ENCODE data around the gene KL. TPM values are rescaled to one million over a fixed set of nuclear protein-coding genes. Genes with fewer than 3 reads are reported as not detected.

Gene KL
- total RNA-seq, 1 experiment from 2014 or later, result not detected

DNA sequence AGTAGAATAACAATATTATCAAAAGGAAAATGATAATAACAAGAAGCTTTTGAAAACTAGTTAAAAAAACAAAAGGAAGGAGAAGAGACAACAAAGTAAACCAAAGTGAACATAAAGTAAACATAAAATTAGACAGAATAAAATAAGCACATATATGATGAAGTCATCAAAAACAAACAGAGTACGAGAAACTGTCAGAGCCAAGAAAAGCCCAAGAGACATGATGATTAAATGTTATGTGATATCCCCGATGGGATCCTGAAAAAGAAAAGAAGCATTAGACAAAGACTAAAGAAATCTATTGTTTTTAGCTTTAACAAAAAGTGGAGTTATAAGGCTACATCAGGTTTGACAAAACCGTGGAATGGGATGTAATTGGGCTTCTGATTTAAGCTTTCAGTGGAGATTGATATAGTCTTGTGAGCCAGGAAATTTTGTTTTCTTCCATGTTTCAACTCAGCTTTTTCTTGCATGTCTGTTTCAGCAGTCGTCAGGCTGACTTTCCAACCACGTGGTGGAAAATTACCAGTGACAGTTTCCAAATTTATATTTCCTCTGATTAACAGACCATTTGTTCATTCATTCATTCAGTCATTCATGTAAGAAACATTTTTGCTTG is 64.9 kb downstream of the KL start:
- no peak for DNase-seq (ENCODE audit: low spot score)

GRCh38 chr13:33081666-33082065 is 65.4 kb downstream of the KL start:
- DNase-seq (ENCODE audit: low spot score), result no peak

- DNase-seq (ENCODE audit: low spot score), result no peak
These were observed 66.8 kb downstream of the KL start for GRCh38 chr13:33083054-33083453.

DNA sequence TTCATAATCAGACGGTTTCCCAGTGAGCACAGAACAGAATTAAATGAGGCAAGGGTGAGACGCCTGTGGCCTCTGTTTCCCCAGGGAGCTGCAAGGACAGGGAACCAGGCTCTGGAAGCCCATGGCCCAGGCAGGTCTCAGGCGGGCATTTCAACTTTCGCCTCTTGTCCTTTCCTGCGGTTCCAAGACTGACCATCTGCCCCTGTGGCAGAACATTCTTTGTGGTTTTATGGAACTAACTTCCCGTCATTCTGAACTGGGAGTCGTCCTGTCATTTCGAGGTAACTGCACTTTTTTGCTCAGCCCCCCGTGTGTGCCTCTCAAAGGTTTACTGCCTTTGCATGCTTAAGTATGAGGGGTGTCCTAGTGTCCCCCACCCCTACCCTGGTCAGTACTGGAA is 70.9 kb downstream of the KL start:
- DNase-seq (ENCODE audit: low spot score), result peak; percentile 9

GRCh38 chr13:33087790-33088189 is 71.6 kb downstream of the KL start:
- no peak for DNase-seq (ENCODE audit: low spot score)

DNA sequence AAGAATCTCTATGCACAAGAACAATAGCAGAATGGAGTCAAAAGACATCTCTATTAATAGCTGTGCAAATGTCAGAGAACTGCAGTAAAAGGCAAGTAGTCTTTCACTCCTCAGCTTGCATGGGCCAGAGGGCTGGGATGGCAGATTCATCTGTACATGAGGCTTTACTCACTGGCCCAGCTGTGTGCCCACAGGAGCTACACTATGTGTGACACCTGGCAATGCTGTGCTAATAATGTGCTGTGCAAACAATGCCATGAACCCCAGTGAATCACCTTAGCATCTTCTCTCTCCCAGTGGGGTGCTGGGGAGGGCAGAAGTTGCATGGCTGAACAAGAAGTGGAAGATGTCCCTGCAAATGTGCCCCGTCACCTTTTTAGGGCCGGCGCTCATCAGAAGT is 73.1 kb downstream of the KL start:
- DNase-seq (ENCODE audit: low spot score), result no peak

GRCh38 chr13:33090755-33091414 is 74.7 kb downstream of the KL start:
- DNase-seq (ENCODE audit: low spot score), result no peak

DNA sequence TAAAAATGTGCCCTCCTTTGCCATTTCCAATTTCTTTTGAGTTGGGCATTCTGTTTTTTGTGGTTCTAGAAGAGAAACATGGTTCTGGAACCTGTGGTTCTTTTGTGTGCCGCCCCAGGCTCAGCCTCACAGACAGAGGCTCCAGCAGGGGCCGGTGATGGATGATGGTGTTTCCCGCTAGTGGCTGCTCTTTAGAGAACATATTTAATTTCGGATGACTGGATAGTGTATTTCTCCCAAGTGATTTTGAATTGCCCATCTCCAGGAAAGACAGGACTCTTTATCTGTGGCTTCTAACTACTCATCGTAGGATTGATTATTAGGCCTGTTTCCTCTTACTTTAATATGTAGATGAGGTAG is 75.2 kb downstream of the KL start:
- no peak for DNase-seq (ENCODE audit: low spot score)

GRCh38 chr13:33092073-33092987 is 76.1 kb downstream of the KL start:
- DNase-seq (ENCODE audit: low spot score), result no peak

GRCh38 chr13:33096886-33097605 is 80.8 kb downstream of the KL start:
- DNase-seq (ENCODE audit: low spot score), result no peak

GRCh38 chr13:33099860-33100259 is 83.6 kb downstream of the KL start:
- DNase-seq (ENCODE audit: low spot score), result no peak

- no peak for DNase-seq (ENCODE audit: low spot score)
These were observed 84.7 kb downstream of the KL start for GRCh38 chr13:33100886-33101285.

DNA sequence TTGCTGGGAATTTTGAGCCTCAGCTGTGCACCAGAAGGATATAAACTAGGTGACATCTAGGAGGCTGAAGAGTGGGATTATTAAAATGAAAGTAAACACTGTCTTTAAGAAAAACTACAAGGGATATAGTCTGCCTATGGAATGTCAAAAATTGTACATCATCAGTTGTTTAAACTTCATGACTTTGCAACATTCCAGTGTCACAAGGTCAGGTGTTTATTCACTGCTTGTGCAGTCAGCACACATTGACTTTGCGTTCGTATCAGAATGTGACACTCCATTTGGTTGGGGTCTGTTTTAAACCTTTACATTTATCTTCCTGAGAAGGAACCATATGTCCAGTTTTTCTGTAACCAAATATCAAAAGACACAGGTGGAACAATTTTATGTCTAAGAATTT is 85.6 kb downstream of the KL start:
- no peak for DNase-seq (ENCODE audit: low spot score)

DNA sequence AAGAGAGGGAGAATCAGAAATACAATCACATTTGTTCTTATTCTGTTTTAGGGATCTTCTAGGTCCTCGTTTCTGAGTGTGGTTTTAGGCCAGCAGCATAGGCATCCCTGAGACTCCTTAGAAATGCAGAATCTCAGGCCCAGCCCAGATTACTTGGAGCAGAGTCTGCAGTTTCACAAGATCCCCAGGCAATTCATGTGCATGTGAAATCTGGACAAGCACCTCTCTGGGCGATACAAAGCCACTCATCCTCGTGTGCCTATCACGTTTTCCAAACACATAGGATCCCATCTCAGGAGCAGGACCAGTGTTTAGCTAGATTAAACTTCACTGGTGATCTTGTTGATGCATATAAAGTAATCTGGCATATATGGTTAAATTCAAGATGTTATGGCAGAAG is 87.2 kb downstream of the KL start:
- DNase-seq (ENCODE audit: low spot score), result no peak

DNA sequence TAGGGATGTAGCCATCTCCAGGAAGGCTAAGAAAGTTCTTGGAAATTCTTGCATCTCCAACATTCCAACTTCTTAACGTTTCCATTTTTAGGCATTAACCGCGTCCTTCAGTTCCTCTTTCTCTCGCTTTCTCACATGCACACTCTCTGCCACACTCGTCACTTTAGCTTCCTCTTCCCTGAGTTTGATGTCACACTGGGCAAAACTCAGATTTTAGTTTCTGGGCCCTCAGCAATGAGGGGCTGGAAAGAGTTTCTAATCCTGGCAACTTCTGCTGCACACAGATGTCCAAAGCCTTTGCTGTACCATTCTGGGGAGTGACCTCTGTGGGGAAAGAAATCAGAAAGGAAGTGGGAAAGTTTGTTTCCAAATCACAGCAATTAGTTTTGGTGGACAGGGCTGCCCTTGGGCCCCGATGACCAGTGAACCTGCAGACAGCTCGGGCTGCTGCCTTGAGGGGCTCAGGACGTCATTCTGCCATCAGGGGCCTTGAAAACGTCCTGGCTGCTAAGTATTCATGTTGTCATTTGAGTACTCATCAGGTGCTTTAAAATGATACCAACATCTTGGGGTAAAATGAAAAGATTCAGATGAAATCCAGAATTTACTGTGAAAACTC is 89.3 kb downstream of the KL start:
- no peak for DNase-seq (ENCODE audit: low spot score)

DNA sequence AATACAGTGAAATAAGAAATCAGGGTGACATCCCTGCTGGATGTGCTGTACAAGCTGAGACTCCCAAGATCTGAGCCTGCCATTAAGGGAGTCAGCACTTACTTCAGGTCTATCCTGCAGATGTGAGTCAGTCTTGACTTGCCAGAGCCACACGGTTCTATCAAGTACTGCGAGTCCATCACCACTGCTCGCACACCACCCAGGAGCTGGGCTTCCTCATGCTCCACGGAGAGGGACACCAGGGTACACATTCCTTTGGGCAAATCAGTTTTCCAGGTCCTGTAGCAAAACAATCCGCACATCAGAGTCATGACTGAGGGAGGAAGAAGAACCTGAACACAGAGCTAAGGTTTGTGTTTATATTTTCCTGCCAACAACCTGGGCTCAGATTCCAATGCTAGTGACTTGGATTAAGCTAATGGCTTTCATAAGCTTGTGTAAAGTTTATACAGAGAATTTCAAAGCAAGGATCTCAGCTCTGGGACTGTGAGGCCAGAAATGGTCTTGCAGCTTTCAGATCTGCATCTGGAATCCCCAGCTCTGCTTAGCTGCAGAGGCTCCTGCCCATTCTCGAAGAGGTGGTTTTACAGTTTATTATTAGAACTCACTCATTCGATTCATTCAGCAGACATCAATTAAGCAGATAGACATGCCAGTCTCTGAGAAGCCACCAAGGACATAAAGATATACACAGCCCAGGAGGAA is 90.6 kb downstream of the KL start:
- no peak for DNase-seq (ENCODE audit: low spot score)

GRCh38 chr13:33107361-33107760 is 91.1 kb downstream of the KL start:
- DNase-seq (ENCODE audit: low spot score), result no peak

DNA sequence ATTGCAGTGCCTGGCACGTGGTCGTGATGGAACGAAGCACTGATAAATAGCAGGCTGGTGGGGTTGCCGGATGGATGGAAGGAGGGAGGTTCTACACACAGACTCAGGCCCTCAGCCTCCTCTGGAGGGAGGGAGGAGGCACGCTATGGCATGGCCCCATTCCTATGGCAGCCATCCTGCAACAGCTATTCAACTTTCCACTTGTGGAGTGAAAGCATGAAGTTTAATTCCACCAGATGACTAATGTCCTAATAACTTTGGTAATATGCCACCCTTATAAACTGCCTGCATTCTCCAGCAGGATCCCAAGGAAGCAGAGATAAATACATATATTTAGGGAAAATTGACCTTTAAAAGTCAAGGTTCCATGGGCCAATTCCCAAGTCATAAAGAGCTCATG is 92.4 kb downstream of the KL start:
- DNase-seq (ENCODE audit: low spot score), result no peak

GRCh38 chr13:33109271-33109697 is 93.1 kb downstream of the KL start:
- no peak for DNase-seq (ENCODE audit: low spot score)

DNA sequence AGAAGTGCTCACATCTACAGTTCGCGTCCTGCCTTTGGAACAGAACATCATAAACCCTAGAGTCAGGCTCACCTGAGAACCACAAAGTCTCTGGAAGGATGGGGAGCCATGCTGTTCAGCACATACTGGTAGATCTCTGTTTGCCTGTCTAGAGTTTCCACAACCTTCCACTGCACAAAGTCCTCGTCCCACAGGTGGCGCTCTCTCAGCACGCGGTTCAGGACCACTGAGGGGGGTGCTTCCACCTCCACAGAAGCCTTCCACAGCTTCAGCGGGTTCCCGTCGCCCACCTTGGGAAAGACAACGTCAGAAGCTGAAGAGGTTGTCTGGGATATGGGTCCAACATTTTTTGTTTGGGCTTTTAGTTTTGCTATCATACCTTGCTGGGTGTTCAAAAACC is 93.6 kb downstream of the KL start:
- no peak for DNase-seq (ENCODE audit: low spot score)

DNA sequence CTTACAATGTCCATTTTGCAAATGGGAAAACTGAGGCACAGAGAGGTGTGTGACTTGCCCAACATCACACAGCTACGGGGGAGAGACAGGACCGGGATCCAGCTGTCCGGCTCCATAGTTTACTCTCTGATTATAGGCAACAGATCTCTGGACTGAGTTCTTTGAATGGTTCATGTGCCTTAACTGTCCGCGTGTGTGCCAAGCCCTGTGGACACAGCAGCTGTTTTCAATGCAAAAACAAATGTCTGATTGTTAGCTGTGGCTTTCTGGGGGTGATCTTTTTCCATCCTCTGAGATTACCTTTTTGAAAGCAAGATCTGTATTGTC is 94.1 kb downstream of the KL start:
- DNase-seq (ENCODE audit: low spot score), result no peak
